Adrenal gland (tissue), 12 donors: ENCODE results near the gene ABCG1. TPM values are rescaled to one million over a fixed set of nuclear protein-coding genes. Genes with fewer than 3 reads are reported as not detected.

Experiments used
- DNase-seq, 7 donors: peaks; one replicate each; pipeline ENCODE4 v3.0.0-alpha.2; 2019 to 2020
- H3K27ac ChIP-seq, 5 donors: fragments of 200-600 bp; sonication (generic) in 4 of 5; 1 replicate in 3 of 5; 2 replicates in 2 of 5; pipeline versions ENCODE4 v1.5.1 to v1.8.0; 2016 to 2020; ENCODE audit warnings: mild to moderate bottlenecking in 1 of 5
- H3K27me3 ChIP-seq: fragments of 200-600 bp; 2 replicates; pipeline ENCODE4 v1.8.0; 2021
- H3K36me3 ChIP-seq, 2 donors: fragments of 200-600 bp; replicated peaks in 1 of 2; 1 replicate in 1 of 2; 2 replicates in 1 of 2; pipeline versions ENCODE4 v1.5.1 to v1.8.0; 2018 to 2022
- H3K4me1 ChIP-seq, 2 donors: fragments of 200-600 bp; replicated peaks in 1 of 2; 1 replicate in 1 of 2; 2 replicates in 1 of 2; pipeline versions ENCODE4 v1.5.1 to v1.8.0; 2018 to 2021
- H3K4me3 ChIP-seq, 4 donors: fragments of 200-600 bp; sonication (generic) in 3 of 4; one replicate each; pipeline ENCODE4 v1.5.1; 2016 to 2018
- H3K9me3 ChIP-seq, 3 donors: fragments of 200-600 bp; sonication (generic) in 1 of 3; replicated peaks in 1 of 3; 1 replicate in 2 of 3; 2 replicates in 1 of 3; pipeline versions ENCODE4 v1.5.1 to v1.8.0; 2016 to 2021
- CTCF ChIP-seq, 6 experiments: fragments of 450-650 bp in 4 of 6; fragments of 200-600 bp in 2 of 6; sonication (generic) in 1 of 6; IDR thresholded peaks; 1 replicate in 5 of 6; 2 replicates in 1 of 6; pipeline versions ENCODE4 v1.5.1 to v1.8.0; 2016 to 2021; ENCODE audit warnings: antibody characterized with exemption in 6 of 6, mild to moderate bottlenecking in 2 of 6, moderate library complexity in 1 of 6
- POLR2A ChIP-seq, 2 donors: fragments of 450-650 bp; IDR thresholded peaks; one replicate each; pipeline ENCODE4 v1.6.1; 2017; ENCODE audit warnings: antibody characterized with exemption in 2 of 2, mild to moderate bottlenecking in 2 of 2, moderate library complexity in 1 of 2
- WGBS, 4 donors: extraction: QIAGEN DNeasy Blood & Tissue Kit in 2 of 4; methylation state at CpG; one replicate each; pipeline versions ENCODE4 v1.1.5 to v1.1.7; 2013 to 2017; 5-methylcytosine and 5-hydroxymethylcytosine counted together
- intact Hi-C, 2 donors: fragments of 100-400 bp; cut with DNase I; formaldehyde crosslinking; loops; one replicate each; pipeline versions ENCODE4 v1.14.1 to v1.15.0; 2022 to 2023
- polyA plus RNA-seq, 3 donors: library from polyadenylated mRNA; stranded (reverse); fragments of 200-250 nt in 2 of 3; fragments of 350-450 nt in 1 of 3; fragmentation: Illumina TruSeq in 1 of 3; extraction: RNeasy Lipid Tissue Mini Kit (QIAGEN cat#74804) in 1 of 3; gene quantifications; one replicate each; pipeline ENCODE4 v1.2.3, GENCODE V29; 2013 to 2014
- total RNA-seq, 9 donors: library from RNA; depleted of rRNA in 4 of 9; stranded (reverse); fragments of >200 nt in 4 of 9; fragments of 120-200 nt in 1 of 9; fragmentation: NEBNext Ultra II Directional in 1 of 9; extraction: Animal tissue kit (Norgen Biotek cat#: 25700) in 1 of 9; gene quantifications; one replicate each; pipeline versions ENCODE4 v1.1.0 to v1.2.4, GENCODE V29; 2013 to 2023
- donor health status: healthy with polysubstance abuse.
- donor health status: Bipolar disorder and iron deficiency.
- donor health status: DM: yes; HTN: yes; CAD: no.
- donor health status: DM: no; HTN: no; CAD: no.
- donor health status: DM: no; HTN: no; CAD: no.
- donor health status: DM: yes; HTN: yes; CAD: no.

The ABCG1 gene
- total and polyA plus RNA-seq, 12 donors, result 23.2 to 136 (median 67.9) TPM

GRCh38 chr21:42261829-42262200 lies 42.9 kb downstream of the ABCG1 start:
- H3K4me3 ChIP-seq, result no peak overlapping the region
- H3K9me3 ChIP-seq, result no peaks in the 10 kb centered on the region
- intact Hi-C loops, result no loop called here
- no peak for TF ChIP-seq CTCF (IDR thresholded peaks at IDR 0.05)
- TF ChIP-seq POLR2A (IDR thresholded peaks at IDR 0.05), result no peak
- peak overlapping the region in 3 of 5 donors; percentile 73 to 87 (median 77) for H3K27ac ChIP-seq
- H3K36me3 ChIP-seq, result no peaks in the 10 kb centered on the region
- whole genome bisulfite sequencing, 4 donors, result 80 to 88% (median 85%) methylated on average over 6 to 7 of the region's 7 CpGs
- H3K27me3 ChIP-seq, result no peaks in the 10 kb centered on the region
- DNase-seq, result no peak
- peaks cover 34 to 52% of the 10 kb centered on the region in 2 donors for H3K4me1 ChIP-seq

- no peak for TF ChIP-seq CTCF (IDR thresholded peaks at IDR 0.05)
- TF ChIP-seq POLR2A (IDR thresholded peaks at IDR 0.05), result peak in 1 of 2 donors; percentile 44
- intact Hi-C loops, result no loop called here
- Histone ChIP-seq H3K4me3 (no peak overlapping the region), H3K27me3 (no peaks in the 10 kb centered on the region), H3K27ac (peak overlapping the region; percentile 57 to 87 (median 73)), H3K36me3 (no peaks in the 10 kb centered on the region), H3K9me3 (no peaks in the 10 kb centered on the region), H3K4me1 (peaks cover 37 to 52% of the 10 kb centered on the region in 2 donors)
- DNase-seq, result peak; percentile 94 to 99 (median 97)
- 15 to 38% (median 29%) methylated on average over 6 to 11 of the region's 11 CpGs for WGBS, 4 donors
Measured at GRCh38 chr21:42262831-42263231, 43.9 kb downstream of the ABCG1 start.

- Histone ChIP-seq H3K27ac (peak overlapping the region; percentile 46 to 87 (median 73)), H3K4me1 (peaks cover 40 to 57% of the 10 kb centered on the region in 2 donors), H3K36me3 (no peaks in the 10 kb centered on the region), H3K9me3 (no peaks in the 10 kb centered on the region), H3K27me3 (no peaks in the 10 kb centered on the region), H3K4me3 (no peak overlapping the region)
- intact Hi-C loops, result no loop called here
- DNase-seq, result peak; percentile 59 to 88 (median 73)
- 13 to 39% (median 38%) methylated on average over 6 to 18 of the region's 18 CpGs for WGBS, 4 donors
- no peak for TF ChIP-seq POLR2A (IDR thresholded peaks at IDR 0.05)
- TF ChIP-seq CTCF (IDR thresholded peaks at IDR 0.05), result no peak
Measured at GRCh38 chr21:42263591-42264131, 44.7 kb downstream of the ABCG1 start.

GRCh38 chr21:42264245-42265195 lies 45.6 kb downstream of the ABCG1 start:
- no peak for DNase-seq
- no peaks in the 10 kb centered on the region for H3K27me3 ChIP-seq
- intact Hi-C loops, result no loop called here
- H3K36me3 ChIP-seq, result no peaks in the 10 kb centered on the region
- no peaks in the 10 kb centered on the region for H3K9me3 ChIP-seq
- H3K4me1 ChIP-seq, result peaks cover 36 to 49% of the 10 kb centered on the region in 2 donors
- H3K4me3 ChIP-seq, result no peak overlapping the region
- TF ChIP-seq POLR2A (IDR thresholded peaks at IDR 0.05), result no peak
- TF ChIP-seq CTCF (IDR thresholded peaks at IDR 0.05), result no peak
- 74 to 93% (median 77%) methylated on average over 12 to 13 of the region's 13 CpGs for WGBS, 4 donors
- H3K27ac ChIP-seq, result peak overlapping the region in 3 of 5 donors; percentile 73 to 87 (median 77)
